Activated CD8-positive, alpha-beta memory T cell treated with anti-CD3 and anti-CD28 coated beads, Interleukin-2, amount 50 U/mL, for 1 hour (primary cell): ENCODE data around the gene ADCY4.

Source experiments
- DNase-seq: peaks from one replicate; pipeline ENCODE4 v3.0.0-alpha.2; 2020; ENCODE audit errors: extremely low read depth

ADCY4 gene

GRCh38 chr14:24274101-24274543 lies 60.7 kb downstream of the ADCY4 start:
- DNase-seq: no peak

- DNase-seq: no peak
Measured at GRCh38 chr14:24273422-24273998, 61.4 kb downstream of the ADCY4 start.

GRCh38 chr14:24272467-24272866 lies 62.4 kb downstream of the ADCY4 start:
- DNase-seq: no peak

- DNase-seq: no peak
Measured at GRCh38 chr14:24271834-24272263, 63.0 kb downstream of the ADCY4 start.

- peak; percentile 84 for DNase-seq
Measured at GRCh38 chr14:24271134-24271833, 63.6 kb downstream of the ADCY4 start, which contains the start of gene RABGGTA. Gene RABGGTA, minus strand, starts transcription at chr14:24271597. Its CDS starts 482 bp downstream, at chr14:24271115.

- DNase-seq: no peak
Measured at GRCh38 chr14:24270537-24271133, 64.2 kb downstream of the ADCY4 start.

- DNase-seq: no peak
Measured at GRCh38 chr14:24269910-24270536, 64.8 kb downstream of the ADCY4 start.

- DNase-seq: no peak
Measured at GRCh38 chr14:24269368-24269767, 65.5 kb downstream of the ADCY4 start.
